D721Med (cell line): ENCODE data around the gene DLG4.

Experiments
- DNase-seq: peaks from one replicate; pipeline ENCODE4 v3.0.0; 2011; ENCODE audit warnings: low spot score; ENCODE audit not compliant: insufficient read length
- FAIRE-seq: peaks from 2 replicates; lab custom pipeline; 2011; peaks lifted over from hg19 to GRCh38; lab: Jason Lieb, UNC
- CTCF ChIP-seq: IDR thresholded peaks from 2 replicates; pipeline ENCODE4 v1.5.1; 2012; ENCODE audit warnings: mild to moderate bottlenecking, control low read depth; ENCODE audit not compliant: insufficient read depth; ENCODE audit errors: missing control alignments

DLG4 gene

GRCh38 chr17:7225711-7226331, 6.2 kb upstream of the DLG4 start:
- no peak for TF ChIP-seq CTCF
- DNase-seq (no peak), FAIRE-seq (no peak)

DNA sequence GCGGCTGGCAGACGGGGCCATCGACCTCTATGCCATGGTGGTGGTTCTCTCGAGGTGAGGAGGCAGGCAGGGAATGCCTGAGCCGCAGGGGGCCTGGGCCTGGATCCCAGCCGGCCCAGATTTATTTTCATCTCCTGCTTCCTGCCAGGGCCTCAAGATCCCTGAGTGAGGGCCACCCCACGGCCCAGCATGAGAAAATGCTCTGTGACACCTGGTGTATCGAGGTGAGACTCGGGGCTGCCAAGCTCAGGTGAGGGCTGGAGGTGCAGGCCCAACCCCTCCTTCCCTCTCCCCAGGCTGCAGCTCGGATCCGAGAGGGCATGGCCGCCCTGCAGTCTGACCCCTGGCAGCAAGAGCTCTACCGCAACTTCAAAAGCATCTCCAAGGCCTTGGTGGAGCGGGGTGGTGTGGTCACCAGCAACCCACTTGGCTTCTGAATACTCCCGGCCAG, 5.0 kb upstream of the DLG4 start:
- no peak for TF ChIP-seq CTCF
- DNase-seq (no peak), FAIRE-seq (no peak)

DNA sequence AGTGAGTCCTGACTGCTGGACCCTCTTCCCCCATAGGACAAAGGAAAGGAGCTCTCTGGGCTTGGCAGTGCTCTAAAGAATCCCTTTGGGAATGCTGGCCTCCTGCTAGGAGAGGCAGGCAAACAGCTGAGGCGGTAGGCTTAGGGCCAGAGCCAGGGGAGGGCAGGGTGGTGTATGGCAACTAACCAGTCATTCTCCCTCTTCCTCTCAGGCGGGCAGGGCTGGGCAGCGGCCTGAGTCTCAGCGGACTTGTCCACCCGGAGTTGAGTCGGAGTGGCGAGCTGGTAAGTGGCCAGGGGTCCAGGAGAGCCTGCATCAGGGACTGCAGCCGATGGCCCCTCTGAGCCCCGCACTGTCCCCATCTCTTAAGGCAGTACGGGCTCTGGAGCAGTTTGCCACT, 4.5 kb upstream of the DLG4 start:
- no peak for FAIRE-seq
- TF ChIP-seq CTCF = no peak
- no peak for DNase-seq

DNA sequence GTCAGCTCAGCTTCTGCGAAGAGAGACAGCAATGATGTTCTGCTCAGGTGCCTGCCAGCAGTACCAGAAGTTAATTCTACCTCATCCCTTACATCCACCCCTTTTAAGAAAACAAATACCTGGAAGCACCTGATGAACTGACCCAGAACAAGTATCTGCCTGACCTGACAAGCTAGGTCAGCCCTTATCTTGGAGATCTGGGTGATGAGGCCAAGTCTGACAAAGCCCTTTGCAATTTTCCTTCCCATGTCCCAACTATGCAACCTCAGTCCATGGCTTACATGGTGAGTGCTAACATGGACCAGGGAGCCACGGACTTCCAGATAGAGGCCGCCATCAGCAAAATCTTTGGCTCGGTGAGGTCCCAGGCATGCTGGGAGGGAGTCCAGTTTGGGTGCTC, 3.7 kb upstream of the DLG4 start:
- no peak for FAIRE-seq
- no peak for TF ChIP-seq CTCF

DNA sequence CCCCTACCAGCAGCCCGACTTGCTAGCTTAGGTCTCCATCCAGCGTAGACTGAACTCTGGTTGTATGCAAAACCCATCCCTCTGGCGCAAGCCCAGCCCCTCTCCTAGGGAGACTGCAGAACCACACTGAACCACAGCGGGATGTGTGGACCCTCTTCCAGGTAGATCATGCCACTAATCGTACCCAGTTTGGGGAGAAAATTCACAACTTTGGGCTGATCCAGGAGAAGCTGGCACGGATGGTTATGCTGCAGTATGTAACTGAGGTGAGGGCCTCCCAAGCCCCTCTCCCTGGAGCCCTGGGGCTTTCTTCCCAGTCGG, 3.3 kb upstream of the DLG4 start:
- no peak for TF ChIP-seq CTCF
- FAIRE-seq (no peak), DNase-seq (no peak)

More for the DNA sequence above, 3.7 kb upstream of the DLG4 start:
- no peak for DNase-seq

DNA sequence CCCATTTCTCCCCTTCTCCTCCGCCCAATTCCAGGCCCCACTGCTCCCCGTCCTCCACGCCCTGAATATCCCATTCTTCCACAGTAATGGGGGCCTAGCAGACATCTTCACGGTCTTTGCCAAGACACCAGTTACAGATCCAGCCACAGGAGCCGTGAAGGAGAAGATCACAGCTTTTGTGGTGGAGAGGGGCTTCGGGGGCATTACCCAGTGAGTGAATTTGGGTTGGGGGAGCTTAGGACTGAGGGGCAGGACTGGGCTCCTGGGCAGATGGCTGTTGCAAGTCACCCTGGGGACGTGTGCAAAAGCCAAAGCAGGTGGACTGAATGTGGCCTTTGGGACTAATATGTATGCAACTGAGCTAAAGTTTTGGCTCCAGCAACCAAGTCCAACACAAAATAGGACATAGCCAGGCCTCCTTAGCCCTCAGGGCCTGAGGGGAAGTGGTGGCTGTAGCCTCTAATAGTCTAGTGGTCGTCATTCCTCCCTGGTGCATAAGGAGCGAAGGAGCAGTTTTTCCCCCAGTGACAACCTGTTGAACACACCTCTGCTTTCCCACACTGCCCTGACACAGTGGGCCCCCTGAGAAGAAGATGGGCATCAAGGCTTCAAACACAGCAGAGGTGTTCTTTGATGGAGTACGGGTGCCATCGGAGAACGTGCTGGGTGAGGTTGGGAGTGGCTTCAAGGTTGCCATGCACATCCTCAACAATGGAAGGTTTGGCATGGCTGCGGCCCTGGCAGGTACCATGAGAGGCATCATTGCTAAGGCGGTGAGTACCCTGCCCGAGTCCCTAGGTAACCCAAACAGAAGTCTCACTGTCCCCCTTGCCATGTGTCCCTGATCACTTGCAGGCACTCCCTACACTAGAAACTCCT, 2.7 kb upstream of the DLG4 start:
- DNase-seq (no peak), FAIRE-seq (no peak)
- TF ChIP-seq CTCF = no peak

GRCh38 chr17:7221278-7222092, 1.8 kb upstream of the DLG4 start:
- no peak for TF ChIP-seq CTCF
- FAIRE-seq (no peak), DNase-seq (no peak)
